RWPE2 (cell line): ENCODE results near the gene SCAMP1.

Experiments
- ATAC-seq: fragments of 200-7000 bp; cut with Tn5 transposase; 3 replicates; pipeline ENCODE4 v1.9.1; 2021; ENCODE audit warnings: low read depth
- DNase-seq: peaks from one replicate; pipeline ENCODE4 v3.0.0-alpha.2; 2020; ENCODE audit warnings: low spot score
- H3K27ac ChIP-seq: fragments of 450-650 bp; 2 replicates; pipeline ENCODE4 v1.5.1; 2017; ENCODE audit warnings: mild to moderate bottlenecking; ENCODE audit not compliant: poor library complexity, severe bottlenecking
- H3K27me3 ChIP-seq: fragments of 250-450 bp; sonication (Bioruptor Pico); 2 replicates; pipeline ENCODE4 v1.5.1; 2021; ENCODE audit warnings: mild to moderate bottlenecking, moderate library complexity; ENCODE audit not compliant: insufficient read depth, poor library complexity, severe bottlenecking
- H3K36me3 ChIP-seq: fragments of 250-450 bp; sonication (Bioruptor Pico); 2 replicates; pipeline ENCODE4 v1.5.1; 2020; ENCODE audit warnings: low read depth, mild to moderate bottlenecking, moderate library complexity
- H3K4me1 ChIP-seq: fragments of 250-450 bp; sonication (Bioruptor Pico); 2 replicates; pipeline ENCODE4 v1.5.1; 2021; ENCODE audit warnings: mild to moderate bottlenecking, moderate library complexity; ENCODE audit not compliant: insufficient read depth, poor library complexity, severe bottlenecking
- H3K4me3 ChIP-seq: fragments of 250-450 bp; sonication (Bioruptor Pico); 2 replicates; pipeline ENCODE4 v1.5.1; 2021; ENCODE audit warnings: mild to moderate bottlenecking, moderate library complexity; ENCODE audit not compliant: severe bottlenecking
- H3K9me3 ChIP-seq: fragments of 250-450 bp; sonication (Bioruptor Pico); 2 replicates; pipeline ENCODE4 v1.5.1; 2021; ENCODE audit warnings: mild to moderate bottlenecking, moderate library complexity; ENCODE audit not compliant: severe bottlenecking
- CTCF ChIP-seq: fragments of 450-650 bp; IDR thresholded peaks from one replicate; pipeline ENCODE4 v1.5.1; 2017; ENCODE audit warnings: mild to moderate bottlenecking, moderate library complexity; ENCODE audit not compliant: poor library complexity, severe bottlenecking

The SCAMP1 gene

GRCh38 chr5:78509145-78509865, 148.9 kb downstream of the SCAMP1 start:
- Histone ChIP-seq H3K4me3 (no peak overlapping the region), H3K27me3 (no peaks in the 10 kb centered on the region), H3K27ac (no peak overlapping the region), H3K36me3 (peaks cover 8% of the 10 kb centered on the region; the same call in 1 of the 2 replicates), H3K4me1 (peaks cover 17% of the 10 kb centered on the region), H3K9me3 (no peaks in the 10 kb centered on the region)
- DNase-seq (no peak), ATAC-seq (no peak)
- TF ChIP-seq CTCF, result no peak

GRCh38 chr5:78509884-78510769, 149.7 kb downstream of the SCAMP1 start:
- no peaks in the 10 kb centered on the region for H3K27me3 ChIP-seq
- DNase-seq (no peak), ATAC-seq (peak; percentile 11; the same call in 1 of the 3 replicates)
- TF ChIP-seq CTCF, result peak; percentile 10
- no peak overlapping the region for H3K4me3 ChIP-seq
- H3K36me3 ChIP-seq, result peaks cover 8% of the 10 kb centered on the region; the same call in 1 of the 2 replicates
- H3K9me3 ChIP-seq, result no peaks in the 10 kb centered on the region
- peaks cover 17% of the 10 kb centered on the region for H3K4me1 ChIP-seq
- no peak overlapping the region for H3K27ac ChIP-seq

- Histone ChIP-seq H3K4me3 (no peak overlapping the region), H3K4me1 (peaks cover 19% of the 10 kb centered on the region), H3K27ac (no peak overlapping the region), H3K36me3 (peaks cover 8% of the 10 kb centered on the region; the same call in 1 of the 2 replicates), H3K27me3 (no peaks in the 10 kb centered on the region), H3K9me3 (no peaks in the 10 kb centered on the region)
- DNase-seq (no peak), ATAC-seq (no peak)
- no peak for TF ChIP-seq CTCF
These were observed 150.9 kb downstream of the SCAMP1 start for GRCh38 chr5:78511121-78511906.

GRCh38 chr5:78512435-78512834, 152.0 kb downstream of the SCAMP1 start:
- Histone ChIP-seq H3K27ac (no peak overlapping the region), H3K9me3 (no peaks in the 10 kb centered on the region), H3K27me3 (no peaks in the 10 kb centered on the region), H3K36me3 (peaks cover 8% of the 10 kb centered on the region; the same call in 1 of the 2 replicates), H3K4me1 (peaks cover 19% of the 10 kb centered on the region), H3K4me3 (no peak overlapping the region)
- ATAC-seq (no peak), DNase-seq (no peak)
- TF ChIP-seq CTCF, result no peak
